Measurements from ENCODE around the gene SMARCA2.
A peak's percentile ranks its signal among the peaks of the same experiment; 100 is the strongest.
"Not testable (repeated sequence)": the region's sequence is repeated elsewhere in the genome, so short reads cannot be mapped to it uniquely, and the experiment has no call there.

SMARCA2 gene

GRCh38 chr9:2144619-2145018 lies 129.5 kb downstream of the SMARCA2 start:
- TF ChIP-seq CTCF (IDR thresholded peaks at IDR 0.05; ENCODE audit: control extremely low read depth, extremely low read depth, low read depth, missing control alignments) = no peak
- DNase-seq (ENCODE audit: extremely low spot score) = no peak
- CTCF ChIA-PET = no interaction called here
- POLR2A ChIA-PET = no interaction called here

GRCh38 chr9:2145746-2146145 lies 130.6 kb downstream of the SMARCA2 start:
- POLR2A ChIA-PET = no interaction called here
- no peak for TF ChIP-seq CTCF (IDR thresholded peaks at IDR 0.05; ENCODE audit: control extremely low read depth, extremely low read depth, low read depth, missing control alignments)
- DNase-seq (ENCODE audit: extremely low spot score) = no peak
- CTCF ChIA-PET = interaction anchor here (1.2 to 1.4 kb wide), 2 partner anchors 10 to 22 kb away, joined by 4 read pairs; no protein-coding TSS in a partner anchor

- TF ChIP-seq CTCF (IDR thresholded peaks at IDR 0.05; ENCODE audit: control extremely low read depth, extremely low read depth, low read depth, missing control alignments) = peak; percentile 19
- ChIA-PET POLR2A (interaction anchor here (0.6 kb wide), 1 partner anchor 482 kb away, joined by 5 read pairs; no protein-coding TSS in a partner anchor), CTCF (interaction anchor here (1.0 to 3.1 kb wide), 6 partner anchors 10 to 34 kb away, joined by 3 to 14 read pairs (median 4); no protein-coding TSS in a partner anchor)
- DNase-seq (ENCODE audit: extremely low spot score) = not testable (repeated sequence)
Measured at GRCh38 chr9:2146700-2147099, 131.6 kb downstream of the SMARCA2 start.

- CTCF ChIA-PET = no interaction called here
- TF ChIP-seq CTCF (IDR thresholded peaks at IDR 0.05; ENCODE audit: control extremely low read depth, extremely low read depth, low read depth, missing control alignments) = no peak
- POLR2A ChIA-PET = no interaction called here
- no peak for DNase-seq (ENCODE audit: extremely low spot score)
Measured at GRCh38 chr9:2150338-2150737, 135.2 kb downstream of the SMARCA2 start.

GRCh38 chr9:2151171-2151570 lies 136.0 kb downstream of the SMARCA2 start:
- no peak for TF ChIP-seq CTCF (IDR thresholded peaks at IDR 0.05; ENCODE audit: control extremely low read depth, extremely low read depth, low read depth, missing control alignments)
- DNase-seq (ENCODE audit: extremely low spot score) = no peak
- POLR2A ChIA-PET = no interaction called here
- CTCF ChIA-PET = no interaction called here

- no peak for TF ChIP-seq CTCF (IDR thresholded peaks at IDR 0.05; ENCODE audit: control extremely low read depth, extremely low read depth, low read depth, missing control alignments)
- ChIA-PET POLR2A (no interaction called here), CTCF (interaction anchor here (0.9 to 1.2 kb wide), 3 partner anchors 8 to 20 kb away, joined by 3 to 6 read pairs (median 4); no protein-coding TSS in a partner anchor)
- no peak for DNase-seq (ENCODE audit: extremely low spot score)
Measured at GRCh38 chr9:2152966-2153629, 138.0 kb downstream of the SMARCA2 start.
